PC-9 (cell line): ENCODE measurements around the gene DBX1. TPM values are rescaled to one million over a fixed set of nuclear protein-coding genes. Genes with fewer than 3 reads are reported as not detected.
"Not testable (repeated sequence)": the region's sequence is repeated elsewhere in the genome, so short reads cannot be mapped to it uniquely, and the experiment has no call there.

ENCODE experiments used
- BruUV-seq: library from RNA; stranded (reverse); fragments of 400-500 nt; replicated peaks from 2 replicates; lab custom pipeline; 2021; lab: Mats Ljungman, UMichigan
- CTCF ChIA-PET: fragments of 300-600 bp; sonication (Branson Sonifier 250); formaldehyde crosslinking; loops from one replicate; lab custom pipeline; 2022; ENCODE audit warnings: antibody characterized with exemption; lab: Charles Lee
- POLR2A ChIA-PET: fragments of 300-600 bp; sonication (Branson Sonifier 250); formaldehyde crosslinking; loops from one replicate; lab custom pipeline; 2022; ENCODE audit warnings: antibody characterized with exemption; ENCODE audit not compliant: unreplicated experiment; lab: Charles Lee
- DNase-seq, 2 experiments: peaks; one replicate each; pipeline versions ENCODE4 v3.0.0 to v3.0.0-alpha.2; 2015 to 2022; ENCODE audit warnings: mixed read lengths in 1 of 2
- H2AFZ ChIP-seq: fragments of 200-600 bp; sonication (generic); 2 replicates; pipeline ENCODE4 v1.8.1; 2017; ENCODE audit warnings: antibody characterized with exemption
- H3F3A ChIP-seq: fragments of 200-600 bp; sonication (generic); 2 replicates; pipeline ENCODE4 v1.8.1; 2017; ENCODE audit warnings: antibody characterized with exemption, mild to moderate bottlenecking, low read depth; ENCODE audit not compliant: insufficient read depth
- H3K27ac ChIP-seq: fragments of 200-600 bp; sonication (generic); 2 replicates; pipeline ENCODE4 v1.6.1; 2016; ENCODE audit warnings: mixed run types
- H3K27me3 ChIP-seq: fragments of 200-600 bp; sonication (generic); 2 replicates; pipeline ENCODE4 v1.6.1; 2016; ENCODE audit warnings: low read depth, mixed run types; ENCODE audit not compliant: insufficient read depth
- H3K36me3 ChIP-seq: fragments of 200-600 bp; sonication (generic); 2 replicates; pipeline ENCODE4 v1.6.1; 2016; ENCODE audit warnings: low read depth, mixed run types
- H3K4me1 ChIP-seq: fragments of 200-600 bp; sonication (generic); replicated peaks from 2 replicates; pipeline ENCODE4 v1.6.1; 2016; ENCODE audit warnings: mixed run types; ENCODE audit not compliant: insufficient read depth
- H3K4me2 ChIP-seq: fragments of 200-600 bp; sonication (generic); 2 replicates; pipeline ENCODE4 v1.6.1; 2017; ENCODE audit warnings: mixed run types
- H3K4me3 ChIP-seq: fragments of 200-600 bp; sonication (generic); 2 replicates; pipeline ENCODE4 v1.6.1; 2016; ENCODE audit warnings: mixed run types
- H3K79me2 ChIP-seq: fragments of 200-600 bp; sonication (generic); 2 replicates; pipeline ENCODE4 v1.6.1; 2017; ENCODE audit warnings: low read depth, mixed run types
- H3K9me2 ChIP-seq: fragments of 200-600 bp; sonication (generic); 2 replicates; pipeline ENCODE4 v1.8.1; 2017; ENCODE audit warnings: mild to moderate bottlenecking; ENCODE audit not compliant: insufficient read depth
- H3K9me3 ChIP-seq: fragments of 200-600 bp; sonication (generic); 2 replicates; pipeline ENCODE4 v1.8.1; 2016; ENCODE audit warnings: low read depth; ENCODE audit not compliant: insufficient read depth
- H4K20me1 ChIP-seq: fragments of 200-600 bp; sonication (generic); 2 replicates; pipeline ENCODE4 v1.8.1; 2017; ENCODE audit not compliant: insufficient read depth
- EZH2 ChIP-seq: fragments of 200-600 bp; sonication (generic); IDR thresholded peaks from 2 replicates; pipeline ENCODE4 v1.8.0; 2017; ENCODE audit warnings: antibody characterized with exemption, low read depth
- intact Hi-C: fragments of 100-400 bp; cut with micrococcal nuclease; formaldehyde crosslinking; loops from one replicate; pipeline ENCODE4 v1.10.0; 2022; ENCODE audit not compliant: unreplicated experiment
- total RNA-seq: library from RNA; stranded (reverse); gene quantifications from 2 replicates; pipeline ENCODE4 v1.2.3, GENCODE V29; 2021
- TF ChIP-seq, protein P1 (sequence below): fragments of 200-600 bp; sonication (generic); conservative IDR thresholded peaks from 2 replicates; pipeline ENCODE4 v1.6.1; 2017; ENCODE audit warnings: mixed run types, antibody characterized with exemption, mild to moderate bottlenecking, moderate library complexity

The DBX1 gene
- total RNA-seq, 1 experiment from 2014 or later, result not detected

DNA sequence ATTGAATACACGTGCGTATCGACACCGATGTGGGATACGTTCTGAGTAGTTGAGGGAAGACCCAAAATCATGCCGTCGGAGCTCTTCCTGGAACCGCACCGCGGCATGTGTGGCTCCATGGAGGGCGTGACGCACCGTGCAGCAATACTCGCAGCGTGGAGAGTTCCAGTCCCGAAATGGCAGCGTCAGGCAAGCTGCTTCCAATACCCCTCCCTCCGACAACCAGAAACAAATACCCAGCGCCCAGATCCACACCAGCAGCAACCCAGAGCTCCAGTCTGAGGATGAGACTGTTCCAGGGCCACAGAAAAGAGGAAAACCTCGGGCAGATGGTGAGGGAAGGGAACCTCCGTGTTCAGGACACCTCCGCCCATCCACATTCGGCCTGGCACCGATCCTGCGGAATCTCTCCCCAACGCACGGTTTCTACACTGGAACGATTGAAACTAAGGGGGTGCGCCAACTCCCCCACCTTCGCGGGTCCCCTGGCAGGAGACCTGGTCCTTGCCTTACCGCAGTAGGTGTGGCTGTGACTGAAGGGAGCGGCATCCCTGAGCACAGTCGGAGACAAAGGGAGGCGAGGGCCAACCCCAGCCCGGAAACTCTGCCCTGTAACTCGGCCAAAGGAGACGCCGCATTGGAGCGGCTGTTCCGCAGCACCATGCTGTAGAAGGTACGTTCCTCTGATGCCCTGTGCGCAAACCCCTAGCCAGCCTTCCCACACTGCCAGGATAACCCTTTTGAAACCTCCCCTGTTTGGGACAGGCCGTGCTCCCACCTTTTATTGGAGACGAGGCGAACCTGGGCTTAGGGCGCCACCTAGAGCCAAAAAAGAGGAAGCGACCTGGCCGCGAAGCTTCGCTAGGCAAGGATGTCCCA, 28.2 kb downstream of the DBX1 start:
- Histone ChIP-seq H3F3A (no peaks in the 10 kb centered on the region), H3K4me1 (no peaks in the 10 kb centered on the region), H3K4me3 (peak overlapping the region; percentile 38; the same call in 1 of the 2 replicates), H3K36me3 (no peaks in the 10 kb centered on the region), H3K4me2 (peak overlapping the region; percentile 70), H3K27ac (no peak overlapping the region), H2AFZ (peak overlapping the region; percentile 59), H3K9me2 (no peaks in the 10 kb centered on the region), H3K9me3 (no peaks in the 10 kb centered on the region), H3K79me2 (no peaks in the 10 kb centered on the region), H4K20me1 (no peaks in the 10 kb centered on the region), H3K27me3 (no peaks in the 10 kb centered on the region)
- BruUV-seq, result no TSS peak
- peak in 1 of 2 experiments; percentile 57 for DNase-seq
- intact Hi-C loops, result loop anchor here (1.0 to 10.0 kb wide), 8 partner anchors 181 to 1061 kb away; no protein-coding TSS in a partner anchor
- TF ChIP-seq EZH2, result no peak
- TF ChIP-seq, protein P1, sequence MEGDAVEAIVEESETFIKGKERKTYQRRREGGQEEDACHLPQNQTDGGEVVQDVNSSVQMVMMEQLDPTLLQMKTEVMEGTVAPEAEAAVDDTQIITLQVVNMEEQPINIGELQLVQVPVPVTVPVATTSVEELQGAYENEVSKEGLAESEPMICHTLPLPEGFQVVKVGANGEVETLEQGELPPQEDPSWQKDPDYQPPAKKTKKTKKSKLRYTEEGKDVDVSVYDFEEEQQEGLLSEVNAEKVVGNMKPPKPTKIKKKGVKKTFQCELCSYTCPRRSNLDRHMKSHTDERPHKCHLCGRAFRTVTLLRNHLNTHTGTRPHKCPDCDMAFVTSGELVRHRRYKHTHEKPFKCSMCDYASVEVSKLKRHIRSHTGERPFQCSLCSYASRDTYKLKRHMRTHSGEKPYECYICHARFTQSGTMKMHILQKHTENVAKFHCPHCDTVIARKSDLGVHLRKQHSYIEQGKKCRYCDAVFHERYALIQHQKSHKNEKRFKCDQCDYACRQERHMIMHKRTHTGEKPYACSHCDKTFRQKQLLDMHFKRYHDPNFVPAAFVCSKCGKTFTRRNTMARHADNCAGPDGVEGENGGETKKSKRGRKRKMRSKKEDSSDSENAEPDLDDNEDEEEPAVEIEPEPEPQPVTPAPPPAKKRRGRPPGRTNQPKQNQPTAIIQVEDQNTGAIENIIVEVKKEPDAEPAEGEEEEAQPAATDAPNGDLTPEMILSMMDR, result peak; percentile 90
- ChIA-PET CTCF (interaction anchor here (0.7 to 1.6 kb wide), 6 partner anchors 16 to 229 kb away, joined by 3 to 7 read pairs (median 4); no protein-coding TSS in a partner anchor), POLR2A (no interaction called here)

DNA sequence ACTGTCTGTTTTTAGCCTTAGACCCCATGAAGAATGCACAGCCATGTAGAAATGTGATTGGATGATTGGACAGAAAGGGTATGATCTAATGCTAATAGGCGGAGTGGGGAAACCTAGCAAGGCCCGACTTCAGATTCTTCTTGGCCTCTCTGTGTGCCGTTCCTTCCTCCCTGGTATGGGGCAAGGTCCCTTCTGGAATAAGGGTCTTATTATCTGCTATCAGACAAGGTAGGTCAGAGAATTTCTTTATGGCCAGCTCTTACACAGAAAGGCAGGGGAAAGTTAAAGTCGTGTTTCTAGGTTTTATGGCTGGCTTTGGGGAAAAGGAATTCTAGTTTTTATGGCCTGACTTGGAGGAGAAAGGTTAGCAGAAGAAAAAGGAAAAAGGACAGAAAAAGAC, 30.6 kb downstream of the DBX1 start:
- Histone ChIP-seq H3K27ac (no peak overlapping the region), H3K9me3 (no peaks in the 10 kb centered on the region), H3K79me2 (no peaks in the 10 kb centered on the region), H3K4me3 (no peak overlapping the region), H3F3A (no peaks in the 10 kb centered on the region), H3K4me2 (no peak overlapping the region), H3K4me1 (no peaks in the 10 kb centered on the region), H3K27me3 (no peaks in the 10 kb centered on the region), H3K9me2 (no peaks in the 10 kb centered on the region), H2AFZ (no peak overlapping the region), H4K20me1 (no peaks in the 10 kb centered on the region), H3K36me3 (no peaks in the 10 kb centered on the region)
- no TSS peak for BruUV-seq
- POLR2A ChIA-PET, result no interaction called here
- intact Hi-C loops, result loop anchor here (5.0 to 10.0 kb wide), 4 partner anchors 192 to 1385 kb away; no protein-coding TSS in a partner anchor
- TF ChIP-seq EZH2, result no peak
- TF ChIP-seq, protein P1, result no peak
- CTCF ChIA-PET, result interaction anchor here (3.1 kb wide), 1 partner anchor 225 kb away, joined by 17 read pairs; no protein-coding TSS in a partner anchor
- DNase-seq, result no peak

GRCh38 chr11:20128528-20128825, 31.8 kb downstream of the DBX1 start:
- DNase-seq, H3K36me3 ChIP-seq, H3F3A ChIP-seq, H3K4me2 ChIP-seq, H3K9me2 ChIP-seq, BruUV-seq, H2AFZ ChIP-seq, H3K4me1 ChIP-seq, H3K9me3 ChIP-seq, H3K4me3 ChIP-seq, H3K79me2 ChIP-seq, H3K27me3 ChIP-seq, H3K27ac ChIP-seq, H4K20me1 ChIP-seq: not testable (repeated sequence)
- CTCF ChIA-PET, result interaction anchor here (1.4 to 3.1 kb wide), 2 partner anchors 226 to 1384 kb away, joined by 5 to 17 read pairs; no protein-coding TSS in a partner anchor
- POLR2A ChIA-PET, result interaction anchor here (0.7 kb wide), 1 partner anchor 210 kb away, joined by 4 read pairs; no protein-coding TSS in a partner anchor
- intact Hi-C loops, result loop anchor here (1.0 to 10.0 kb wide), 3 partner anchors 177 to 1386 kb away; no protein-coding TSS in a partner anchor
